ENCODE measurements around the gene NCMAP. TPM values are rescaled to one million over a fixed set of nuclear protein-coding genes. Genes with fewer than 3 reads are reported as not detected.

The NCMAP gene
- polyA plus RNA-seq, 1 donor (not counting 4 experiments of a cell fraction or from before 2014, with no cell fraction given): 0.05 TPM

DNA sequence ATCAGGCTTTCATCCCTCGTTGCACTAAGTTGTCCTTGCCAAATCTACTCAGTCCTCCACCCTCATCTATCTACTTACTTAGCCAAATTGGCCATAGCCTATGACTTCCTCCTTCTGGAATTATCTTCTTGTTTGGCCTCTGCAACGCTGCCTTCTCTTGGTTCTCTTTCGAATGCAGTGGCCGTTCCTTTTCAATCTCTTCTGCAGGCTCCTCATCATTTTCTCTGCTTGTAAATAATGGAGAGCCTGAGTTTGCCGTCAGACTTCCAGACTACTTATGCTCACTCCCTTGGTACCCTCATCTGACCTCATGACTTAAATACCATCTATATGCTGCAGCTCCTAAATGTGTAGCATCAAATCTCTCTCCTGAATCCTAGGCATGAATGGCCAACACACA is 64.8 kb downstream of the NCMAP start:
- no peak overlapping the region for H2AFZ ChIP-seq (ENCODE audit: control insufficient read depth, low read length)
- H3K9me1 ChIP-seq (ENCODE audit: control insufficient read depth, extremely low read depth, insufficient read depth, low read length): no peaks in the 10 kb centered on the region
- no peaks in the 10 kb centered on the region for H3K79me2 ChIP-seq (ENCODE audit: control insufficient read depth, insufficient read depth, low read length)
- no peak overlapping the region for H3K4me2 ChIP-seq (ENCODE audit: control insufficient read depth, extremely low read depth, insufficient read depth, low read depth, low read length)
- TF ChIP-seq, protein P1, sequence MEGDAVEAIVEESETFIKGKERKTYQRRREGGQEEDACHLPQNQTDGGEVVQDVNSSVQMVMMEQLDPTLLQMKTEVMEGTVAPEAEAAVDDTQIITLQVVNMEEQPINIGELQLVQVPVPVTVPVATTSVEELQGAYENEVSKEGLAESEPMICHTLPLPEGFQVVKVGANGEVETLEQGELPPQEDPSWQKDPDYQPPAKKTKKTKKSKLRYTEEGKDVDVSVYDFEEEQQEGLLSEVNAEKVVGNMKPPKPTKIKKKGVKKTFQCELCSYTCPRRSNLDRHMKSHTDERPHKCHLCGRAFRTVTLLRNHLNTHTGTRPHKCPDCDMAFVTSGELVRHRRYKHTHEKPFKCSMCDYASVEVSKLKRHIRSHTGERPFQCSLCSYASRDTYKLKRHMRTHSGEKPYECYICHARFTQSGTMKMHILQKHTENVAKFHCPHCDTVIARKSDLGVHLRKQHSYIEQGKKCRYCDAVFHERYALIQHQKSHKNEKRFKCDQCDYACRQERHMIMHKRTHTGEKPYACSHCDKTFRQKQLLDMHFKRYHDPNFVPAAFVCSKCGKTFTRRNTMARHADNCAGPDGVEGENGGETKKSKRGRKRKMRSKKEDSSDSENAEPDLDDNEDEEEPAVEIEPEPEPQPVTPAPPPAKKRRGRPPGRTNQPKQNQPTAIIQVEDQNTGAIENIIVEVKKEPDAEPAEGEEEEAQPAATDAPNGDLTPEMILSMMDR (optimal IDR thresholded peaks at IDR 0.05 in 1 of 3, IDR thresholded peaks at IDR 0.05 in 1 of 3, conservative IDR thresholded peaks at IDR 0.05 in 1 of 3; ENCODE audit: extremely low read depth in 1 of 3, insufficient read depth in 2 of 3, low read length in 3 of 3): no peak
- TF ChIP-seq EZH2 (IDR thresholded peaks at IDR 0.05; ENCODE audit: low read length): no peak
- FAIRE-seq (no peak), DNase-seq (ENCODE audit: low read depth, low spot score) (no peak)
- H4K20me1 ChIP-seq (ENCODE audit: control insufficient read depth, extremely low read depth, insufficient read depth, low read length): no peaks in the 10 kb centered on the region
- H3K27me3 ChIP-seq (ENCODE audit: control insufficient read depth, extremely low read depth, insufficient read depth, low read length): no peaks in the 10 kb centered on the region
- H3K4me3 ChIP-seq (ENCODE audit: control insufficient read depth in 2 of 3, extremely low read depth in 1 of 3, insufficient read depth in 2 of 3, low read depth in 1 of 3, low read length in 3 of 3): no peak overlapping the region
- H3K36me3 ChIP-seq (ENCODE audit: control insufficient read depth in 2 of 2, extremely low read depth in 1 of 2, insufficient read depth in 2 of 2, low read length in 2 of 2): no peaks in the 10 kb centered on the region
- H3K4me1 ChIP-seq (ENCODE audit: control insufficient read depth, extremely low read depth, insufficient read depth, low read length): no peaks in the 10 kb centered on the region
- no peaks in the 10 kb centered on the region for H3K9me3 ChIP-seq (ENCODE audit: control insufficient read depth, low read depth, low read length)
- H3K9ac ChIP-seq (ENCODE audit: control insufficient read depth, extremely low read depth, insufficient read depth, low read length): no peak overlapping the region
- dilution Hi-C loops (cut with MboI; ENCODE audit: extremely low pct_ligation_motif_present, low sequenced_read_pairs): no loop called here
- H3K27ac ChIP-seq (ENCODE audit: control insufficient read depth, insufficient read depth, low read length): no peak overlapping the region

DNA sequence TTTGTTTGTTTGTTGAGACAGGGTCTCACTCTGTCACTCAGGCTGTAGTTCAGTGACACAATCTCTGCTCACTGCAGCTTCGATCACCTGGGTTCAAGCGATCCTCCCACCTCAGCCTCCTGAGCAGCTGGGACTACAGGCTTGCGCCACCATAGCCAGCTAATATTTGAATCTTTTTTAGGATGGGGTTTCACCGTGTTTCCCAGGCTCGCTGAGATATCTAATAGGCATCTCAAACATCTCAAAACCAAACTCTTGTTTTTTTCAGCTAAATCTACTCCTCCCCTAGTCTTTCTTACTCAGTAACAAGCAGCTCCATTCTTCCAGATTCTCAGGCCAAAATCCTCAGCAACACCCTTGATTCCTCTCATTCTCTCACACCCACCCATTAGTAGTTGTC is 65.2 kb downstream of the NCMAP start:
- DNase-seq (ENCODE audit: low read depth, low spot score): no peak
- Histone ChIP-seq H3K36me3 (ENCODE audit: control insufficient read depth in 2 of 2, extremely low read depth in 1 of 2, insufficient read depth in 2 of 2, low read length in 2 of 2) (no peaks in the 10 kb centered on the region), H3K27ac (ENCODE audit: control insufficient read depth, insufficient read depth, low read length) (no peak overlapping the region), H3K9me3 (ENCODE audit: control insufficient read depth, low read depth, low read length) (no peaks in the 10 kb centered on the region), H3K79me2 (ENCODE audit: control insufficient read depth, insufficient read depth, low read length) (no peaks in the 10 kb centered on the region), H3K4me3 (ENCODE audit: control insufficient read depth in 2 of 3, extremely low read depth in 1 of 3, insufficient read depth in 2 of 3, low read depth in 1 of 3, low read length in 3 of 3) (no peak overlapping the region), H4K20me1 (ENCODE audit: control insufficient read depth, extremely low read depth, insufficient read depth, low read length) (no peaks in the 10 kb centered on the region), H3K9ac (ENCODE audit: control insufficient read depth, extremely low read depth, insufficient read depth, low read length) (no peak overlapping the region), H3K4me1 (ENCODE audit: control insufficient read depth, extremely low read depth, insufficient read depth, low read length) (no peaks in the 10 kb centered on the region), H2AFZ (ENCODE audit: control insufficient read depth, low read length) (no peak overlapping the region), H3K27me3 (ENCODE audit: control insufficient read depth, extremely low read depth, insufficient read depth, low read length) (no peaks in the 10 kb centered on the region), H3K4me2 (ENCODE audit: control insufficient read depth, extremely low read depth, insufficient read depth, low read depth, low read length) (no peak overlapping the region), H3K9me1 (ENCODE audit: control insufficient read depth, extremely low read depth, insufficient read depth, low read length) (no peaks in the 10 kb centered on the region)
- dilution Hi-C loops (cut with MboI; ENCODE audit: extremely low pct_ligation_motif_present, low sequenced_read_pairs): no loop called here
- TF ChIP-seq, protein P1 (optimal IDR thresholded peaks at IDR 0.05 in 1 of 3, IDR thresholded peaks at IDR 0.05 in 1 of 3, conservative IDR thresholded peaks at IDR 0.05 in 1 of 3; ENCODE audit: extremely low read depth in 1 of 3, insufficient read depth in 2 of 3, low read length in 3 of 3): no peak
- no peak for TF ChIP-seq EZH2 (IDR thresholded peaks at IDR 0.05; ENCODE audit: low read length)
- FAIRE-seq: no peak

Measured in keratinocyte (primary cell).